ENCODE results near the gene ABTB2. TPM values are rescaled to one million over a fixed set of nuclear protein-coding genes. Genes with fewer than 3 reads are reported as not detected.

ABTB2 gene
- total RNA-seq, 2 experiments from 2014 or later, result 0.06 to 0.09 TPM

DNA sequence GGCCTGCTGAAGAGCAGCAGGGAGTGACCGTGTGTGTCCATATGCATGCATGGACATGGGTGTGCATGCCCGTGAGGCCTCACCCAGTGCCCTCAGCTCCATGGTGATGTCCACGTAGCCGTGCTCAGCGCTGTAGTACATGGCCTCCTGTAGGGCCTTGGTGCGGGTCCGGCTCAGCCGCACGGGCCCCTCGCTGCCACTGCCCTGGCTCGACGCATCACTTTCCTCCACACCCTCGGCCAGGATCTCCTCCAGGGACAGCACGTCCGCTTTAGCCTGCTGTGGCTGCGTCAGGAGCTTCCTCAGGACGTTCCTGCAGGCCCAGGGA, 195.4 kb downstream of the ABTB2 start:
- Histone ChIP-seq H3K27ac (ENCODE audit: low read depth, low read length, poor library complexity, severe bottlenecking) (no peak overlapping the region), H3K79me2 (ENCODE audit: insufficient read depth, low read depth, low read length) (no peaks in the 10 kb centered on the region), H3K36me3 (ENCODE audit: insufficient read depth, low read length) (no peaks in the 10 kb centered on the region), H4K20me1 (ENCODE audit: insufficient read depth, low read length) (no peaks in the 10 kb centered on the region), H3K9me2 (ENCODE audit: insufficient read depth, low read length) (no peaks in the 10 kb centered on the region), H3K4me1 (ENCODE audit: insufficient read depth, low read length, poor library complexity, severe bottlenecking) (no peaks in the 10 kb centered on the region), H2AFZ (ENCODE audit: low read length) (no peak overlapping the region), H3K9me3 (ENCODE audit: low read length) (no peaks in the 10 kb centered on the region), H3K4me2 (ENCODE audit: low read length) (no peak overlapping the region), H3K4me3 (ENCODE audit: low read depth, low read length, poor library complexity, severe bottlenecking) (no peak overlapping the region)
- TF ChIP-seq, protein P1, sequence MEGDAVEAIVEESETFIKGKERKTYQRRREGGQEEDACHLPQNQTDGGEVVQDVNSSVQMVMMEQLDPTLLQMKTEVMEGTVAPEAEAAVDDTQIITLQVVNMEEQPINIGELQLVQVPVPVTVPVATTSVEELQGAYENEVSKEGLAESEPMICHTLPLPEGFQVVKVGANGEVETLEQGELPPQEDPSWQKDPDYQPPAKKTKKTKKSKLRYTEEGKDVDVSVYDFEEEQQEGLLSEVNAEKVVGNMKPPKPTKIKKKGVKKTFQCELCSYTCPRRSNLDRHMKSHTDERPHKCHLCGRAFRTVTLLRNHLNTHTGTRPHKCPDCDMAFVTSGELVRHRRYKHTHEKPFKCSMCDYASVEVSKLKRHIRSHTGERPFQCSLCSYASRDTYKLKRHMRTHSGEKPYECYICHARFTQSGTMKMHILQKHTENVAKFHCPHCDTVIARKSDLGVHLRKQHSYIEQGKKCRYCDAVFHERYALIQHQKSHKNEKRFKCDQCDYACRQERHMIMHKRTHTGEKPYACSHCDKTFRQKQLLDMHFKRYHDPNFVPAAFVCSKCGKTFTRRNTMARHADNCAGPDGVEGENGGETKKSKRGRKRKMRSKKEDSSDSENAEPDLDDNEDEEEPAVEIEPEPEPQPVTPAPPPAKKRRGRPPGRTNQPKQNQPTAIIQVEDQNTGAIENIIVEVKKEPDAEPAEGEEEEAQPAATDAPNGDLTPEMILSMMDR (conservative IDR thresholded peaks at IDR 0.05; ENCODE audit: low read length), result no peak
- no peak for TF ChIP-seq EZH2phosphoT487 (IDR thresholded peaks at IDR 0.05; ENCODE audit: borderline replicate concordance, low read depth, low read length)
- BruUV-seq (replicated peaks), result no TSS peak
- ChIA-PET POLR2A (no interaction called here), CTCF (ENCODE audit: unreplicated experiment) (no interaction called here)
- DNase-seq (ENCODE audit: low spot score), result no peak
- intact Hi-C loops (cut with micrococcal nuclease; ENCODE audit: unreplicated experiment), result no loop called here

DNA sequence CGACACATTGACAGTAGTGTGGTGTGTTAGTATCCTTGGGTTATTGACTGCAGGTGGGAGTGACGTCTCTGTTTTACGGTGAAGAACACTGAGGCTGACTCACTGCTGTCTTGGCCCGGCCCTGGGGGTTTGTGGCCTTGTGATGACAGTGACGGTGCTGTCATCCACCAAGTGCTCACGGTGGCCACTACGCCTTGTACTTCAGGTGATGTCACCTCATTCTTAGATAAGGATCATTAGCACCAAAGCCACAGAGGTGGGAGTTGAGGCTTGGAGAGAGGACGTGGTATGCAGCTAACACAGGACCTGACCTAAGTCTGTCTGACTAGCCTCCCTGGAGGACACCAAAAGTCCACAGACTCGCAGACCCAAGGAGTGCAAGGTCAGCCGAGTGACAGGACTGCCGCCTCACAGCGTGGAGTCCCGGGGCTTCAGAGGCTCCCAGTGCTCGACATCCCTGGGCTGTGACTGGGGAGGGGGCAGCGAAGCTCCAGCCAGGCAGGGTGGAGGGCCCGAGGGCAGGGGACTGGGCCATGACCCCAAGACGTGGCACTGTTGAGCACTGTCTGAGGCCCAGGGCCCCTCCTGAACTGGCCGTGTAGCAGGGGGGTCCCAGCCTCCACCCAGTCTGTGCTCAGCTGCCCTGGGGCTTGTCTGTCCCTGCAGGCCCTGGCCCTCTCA, 195.9 kb downstream of the ABTB2 start:
- Histone ChIP-seq H3K4me3 (ENCODE audit: low read depth, low read length, poor library complexity, severe bottlenecking) (no peak overlapping the region), H4K20me1 (ENCODE audit: insufficient read depth, low read length) (no peaks in the 10 kb centered on the region), H2AFZ (ENCODE audit: low read length) (no peak overlapping the region), H3K4me2 (ENCODE audit: low read length) (no peak overlapping the region), H3K27ac (ENCODE audit: low read depth, low read length, poor library complexity, severe bottlenecking) (no peak overlapping the region), H3K36me3 (ENCODE audit: insufficient read depth, low read length) (no peaks in the 10 kb centered on the region), H3K4me1 (ENCODE audit: insufficient read depth, low read length, poor library complexity, severe bottlenecking) (no peaks in the 10 kb centered on the region), H3K79me2 (ENCODE audit: insufficient read depth, low read depth, low read length) (no peaks in the 10 kb centered on the region), H3K9me2 (ENCODE audit: insufficient read depth, low read length) (no peaks in the 10 kb centered on the region), H3K9me3 (ENCODE audit: low read length) (no peaks in the 10 kb centered on the region)
- ChIA-PET CTCF (ENCODE audit: unreplicated experiment) (no interaction called here), POLR2A (no interaction called here)
- DNase-seq (ENCODE audit: low spot score), result no peak
- intact Hi-C loops (cut with micrococcal nuclease; ENCODE audit: unreplicated experiment), result no loop called here
- TF ChIP-seq EZH2phosphoT487 (IDR thresholded peaks at IDR 0.05; ENCODE audit: borderline replicate concordance, low read depth, low read length), result no peak
- TF ChIP-seq, protein P1 (conservative IDR thresholded peaks at IDR 0.05; ENCODE audit: low read length), result no peak
- BruUV-seq (replicated peaks), result no TSS peak

DNA sequence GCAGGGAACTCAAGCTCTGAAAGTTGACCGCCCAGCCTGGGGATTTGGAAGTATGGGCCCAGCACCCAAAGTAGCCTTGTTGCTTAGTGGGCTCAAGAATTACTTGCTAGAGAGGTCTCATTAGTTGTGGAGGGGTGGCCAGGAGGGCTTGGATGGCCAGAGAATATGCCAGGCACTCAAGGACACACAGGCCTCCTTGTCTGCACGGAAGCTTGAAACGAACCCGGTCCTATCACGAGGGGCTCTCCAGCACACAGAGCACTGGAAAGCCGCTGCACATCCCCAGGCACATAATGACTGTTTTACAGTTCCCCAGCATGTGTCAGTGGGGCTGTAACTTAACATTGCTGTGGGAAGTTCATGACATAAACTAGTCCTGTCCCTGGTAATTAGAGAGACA, 196.4 kb downstream of the ABTB2 start:
- no TSS peak for BruUV-seq (replicated peaks)
- intact Hi-C loops (cut with micrococcal nuclease; ENCODE audit: unreplicated experiment), result no loop called here

More for the DNA sequence above, 196.4 kb downstream of the ABTB2 start:
- H3K4me2 ChIP-seq (ENCODE audit: low read length), result no peak overlapping the region
- no peaks in the 10 kb centered on the region for H3K4me1 ChIP-seq (ENCODE audit: insufficient read depth, low read length, poor library complexity, severe bottlenecking)
- no peaks in the 10 kb centered on the region for H3K36me3 ChIP-seq (ENCODE audit: insufficient read depth, low read length)
- no peaks in the 10 kb centered on the region for H3K9me2 ChIP-seq (ENCODE audit: insufficient read depth, low read length)
- no peak overlapping the region for H3K4me3 ChIP-seq (ENCODE audit: low read depth, low read length, poor library complexity, severe bottlenecking)
- H3K9me3 ChIP-seq (ENCODE audit: low read length), result no peaks in the 10 kb centered on the region
- no peaks in the 10 kb centered on the region for H4K20me1 ChIP-seq (ENCODE audit: insufficient read depth, low read length)
- DNase-seq (ENCODE audit: low spot score), result no peak
- H3K79me2 ChIP-seq (ENCODE audit: insufficient read depth, low read depth, low read length), result no peaks in the 10 kb centered on the region
- CTCF ChIA-PET (ENCODE audit: unreplicated experiment), result no interaction called here
- no peak for TF ChIP-seq EZH2phosphoT487 (IDR thresholded peaks at IDR 0.05; ENCODE audit: borderline replicate concordance, low read depth, low read length)
- H3K27ac ChIP-seq (ENCODE audit: low read depth, low read length, poor library complexity, severe bottlenecking), result no peak overlapping the region
- POLR2A ChIA-PET, result interaction anchor here (0.6 to 0.7 kb wide), 2 partner anchors 18 to 87 kb away, joined by 3 read pairs; no protein-coding TSS in a partner anchor
- H2AFZ ChIP-seq (ENCODE audit: low read length), result no peak overlapping the region
